Nephron progenitor cell (in vitro differentiated cells): Measurements from ENCODE around the gene EML1.

Source experiments
- DNase-seq: peaks from one replicate; pipeline ENCODE4 v3.0.0; 2021
- H3K27ac Mint-ChIP-seq: 2 replicates; pipeline ENCODE4 v1.8.0; 2021; ENCODE audit warnings: mild to moderate bottlenecking, moderate library complexity, mixed read lengths
- H3K27me3 Mint-ChIP-seq: 2 replicates; pipeline ENCODE4 v1.8.0; 2021; ENCODE audit warnings: mild to moderate bottlenecking, low read depth, mixed read lengths; ENCODE audit not compliant: poor library complexity
- H3K36me3 Mint-ChIP-seq: 2 replicates; pipeline ENCODE4 v1.8.0; 2021; ENCODE audit warnings: low read depth, mixed read lengths
- H3K4me1 Mint-ChIP-seq: 2 replicates; pipeline ENCODE4 v1.8.0; 2021; ENCODE audit warnings: mixed read lengths
- H3K4me3 Mint-ChIP-seq: 2 replicates; pipeline ENCODE4 v1.8.0; 2021; ENCODE audit warnings: mild to moderate bottlenecking, moderate library complexity, mixed read lengths
- H3K9me3 Mint-ChIP-seq: 2 replicates; pipeline ENCODE4 v1.8.0; 2021; ENCODE audit warnings: mild to moderate bottlenecking, moderate library complexity, mixed read lengths
- TF ChIP-seq, protein P1 (sequence below): fragments of 200-600 bp; sonication (generic); IDR thresholded peaks from 2 replicates; pipeline ENCODE4 v1.5.0; 2021; ENCODE audit warnings: antibody characterized with exemption

EML1 gene

DNA sequence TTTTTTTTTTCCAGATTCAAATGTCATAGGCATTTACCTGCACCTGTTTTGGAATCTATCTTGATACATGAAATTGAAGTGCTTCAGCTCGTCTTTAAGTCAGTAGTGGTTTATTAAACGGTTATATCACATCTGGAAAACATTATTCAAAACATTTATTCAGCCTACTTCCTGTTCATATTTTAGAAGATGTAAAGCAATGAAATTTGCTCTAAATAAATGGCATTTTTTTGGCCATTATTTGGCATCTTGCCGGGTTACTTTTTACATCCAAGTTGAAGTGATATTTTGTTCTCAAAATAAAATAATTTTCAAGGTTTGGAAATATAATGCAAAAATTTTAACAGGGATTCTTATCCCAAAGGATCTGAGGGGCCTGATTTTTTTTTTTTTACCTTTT is 103.1 kb downstream of the EML1 start:
- no peak for DNase-seq
- peaks cover 3% of the 10 kb centered on the region for H3K27me3 Mint-ChIP-seq
- peaks cover 18% of the 10 kb centered on the region for H3K36me3 Mint-ChIP-seq
- TF ChIP-seq, protein P1, sequence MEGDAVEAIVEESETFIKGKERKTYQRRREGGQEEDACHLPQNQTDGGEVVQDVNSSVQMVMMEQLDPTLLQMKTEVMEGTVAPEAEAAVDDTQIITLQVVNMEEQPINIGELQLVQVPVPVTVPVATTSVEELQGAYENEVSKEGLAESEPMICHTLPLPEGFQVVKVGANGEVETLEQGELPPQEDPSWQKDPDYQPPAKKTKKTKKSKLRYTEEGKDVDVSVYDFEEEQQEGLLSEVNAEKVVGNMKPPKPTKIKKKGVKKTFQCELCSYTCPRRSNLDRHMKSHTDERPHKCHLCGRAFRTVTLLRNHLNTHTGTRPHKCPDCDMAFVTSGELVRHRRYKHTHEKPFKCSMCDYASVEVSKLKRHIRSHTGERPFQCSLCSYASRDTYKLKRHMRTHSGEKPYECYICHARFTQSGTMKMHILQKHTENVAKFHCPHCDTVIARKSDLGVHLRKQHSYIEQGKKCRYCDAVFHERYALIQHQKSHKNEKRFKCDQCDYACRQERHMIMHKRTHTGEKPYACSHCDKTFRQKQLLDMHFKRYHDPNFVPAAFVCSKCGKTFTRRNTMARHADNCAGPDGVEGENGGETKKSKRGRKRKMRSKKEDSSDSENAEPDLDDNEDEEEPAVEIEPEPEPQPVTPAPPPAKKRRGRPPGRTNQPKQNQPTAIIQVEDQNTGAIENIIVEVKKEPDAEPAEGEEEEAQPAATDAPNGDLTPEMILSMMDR = no peak
- no peak overlapping the region for H3K27ac Mint-ChIP-seq
- no peak overlapping the region for H3K4me3 Mint-ChIP-seq
- H3K4me1 Mint-ChIP-seq = no peaks in the 10 kb centered on the region
- peaks cover 3% of the 10 kb centered on the region for H3K9me3 Mint-ChIP-seq

DNA sequence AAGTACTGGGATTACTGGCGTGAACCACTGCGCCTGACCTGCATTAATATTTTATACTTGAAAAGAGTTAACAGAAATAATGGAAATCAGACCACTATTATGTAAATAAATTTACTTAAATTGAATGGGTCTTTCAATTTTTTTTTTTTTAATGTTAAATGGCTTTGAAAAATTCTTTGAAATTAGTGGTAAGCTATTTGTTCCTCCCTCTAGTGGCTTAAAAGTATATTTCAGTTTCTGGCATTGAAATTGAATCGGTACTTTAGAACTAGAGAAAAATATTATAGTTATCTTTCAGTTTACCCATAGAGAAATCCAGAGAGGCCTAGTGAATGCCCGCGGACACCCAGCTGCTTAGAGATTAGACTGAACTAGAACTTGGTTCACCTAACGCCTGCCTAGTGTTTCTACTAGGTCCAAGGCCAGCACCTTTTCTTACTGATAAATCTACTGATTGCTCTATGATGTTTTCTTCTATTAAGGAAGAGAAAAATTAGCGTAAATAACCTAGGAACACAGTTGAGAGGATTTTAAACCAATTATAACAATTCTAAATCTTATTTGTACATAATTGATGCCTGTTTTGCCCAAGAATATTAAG is 106.5 kb downstream of the EML1 start:
- H3K4me1 Mint-ChIP-seq = no peaks in the 10 kb centered on the region
- no peak overlapping the region for H3K4me3 Mint-ChIP-seq
- H3K36me3 Mint-ChIP-seq = peaks cover 52% of the 10 kb centered on the region
- TF ChIP-seq, protein P1 = peak; percentile 66
- H3K27me3 Mint-ChIP-seq = no peaks in the 10 kb centered on the region
- peaks cover 33% of the 10 kb centered on the region for H3K9me3 Mint-ChIP-seq
- DNase-seq = no peak
- no peak overlapping the region for H3K27ac Mint-ChIP-seq

DNA sequence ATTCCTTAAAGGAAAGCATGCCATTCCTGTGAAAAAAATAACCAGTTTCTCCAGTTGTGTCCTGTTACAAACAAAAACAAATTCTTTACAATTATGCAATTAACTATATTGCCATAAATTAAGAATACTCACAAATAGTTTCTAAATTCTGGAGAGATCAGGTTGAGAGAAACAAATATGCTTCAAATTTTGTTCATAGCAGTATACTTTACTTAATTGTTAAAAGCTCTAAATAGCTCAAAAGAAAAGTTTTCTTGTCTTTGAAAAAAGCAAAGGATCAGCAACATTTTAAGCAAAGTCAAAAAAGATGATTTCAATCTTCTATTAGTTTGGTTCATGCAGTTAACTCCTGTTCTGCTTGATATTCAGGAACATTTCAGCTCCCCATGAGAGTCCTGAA is 109.7 kb downstream of the EML1 start:
- TF ChIP-seq, protein P1 = no peak
- peaks cover 3% of the 10 kb centered on the region for H3K27me3 Mint-ChIP-seq
- H3K4me1 Mint-ChIP-seq = no peaks in the 10 kb centered on the region
- H3K9me3 Mint-ChIP-seq = peaks cover 33% of the 10 kb centered on the region
- no peak overlapping the region for H3K4me3 Mint-ChIP-seq
- H3K27ac Mint-ChIP-seq = no peak overlapping the region
- no peak for DNase-seq
- H3K36me3 Mint-ChIP-seq = peaks cover 73% of the 10 kb centered on the region

DNA sequence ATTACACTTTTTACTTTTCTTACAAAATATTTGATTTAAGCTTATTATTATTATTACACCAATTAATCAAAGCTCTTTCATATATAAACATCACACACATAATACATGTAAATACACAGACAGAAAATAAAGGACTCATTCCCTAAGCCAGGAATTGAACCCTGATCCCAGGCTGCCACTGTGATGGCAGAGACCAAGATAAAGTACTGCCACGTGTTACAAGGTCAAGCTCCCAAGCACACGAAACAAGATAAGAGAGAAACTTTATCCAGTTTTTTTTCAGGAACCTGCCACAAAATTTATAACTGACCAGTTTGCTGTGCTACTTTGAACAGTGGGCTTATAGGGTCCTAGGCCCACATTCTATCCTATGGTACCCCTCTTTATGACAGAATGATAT is 111.3 kb downstream of the EML1 start:
- DNase-seq = no peak

DNA sequence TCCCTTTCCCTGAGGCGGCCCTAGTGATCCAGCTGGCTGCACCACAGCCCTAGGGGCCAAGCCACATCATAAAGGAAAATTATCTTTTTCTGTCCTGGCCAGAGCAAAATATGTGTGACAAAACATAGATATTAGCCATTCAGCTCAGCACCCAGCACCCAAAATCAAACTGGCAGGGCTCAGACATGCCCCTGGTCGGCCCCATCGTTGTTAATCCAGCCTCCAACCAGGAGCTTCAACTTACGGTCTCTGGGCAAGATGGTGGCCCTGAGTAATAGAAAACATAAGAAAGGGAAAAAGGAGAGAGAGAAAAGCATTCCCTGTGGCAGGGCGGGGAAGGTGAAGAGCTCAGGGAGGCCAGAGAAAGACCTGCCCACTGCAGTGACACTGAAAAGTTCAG is 111.9 kb downstream of the EML1 start:
- Mint-ChIP-seq H3K36me3 (peaks cover 79% of the 10 kb centered on the region), H3K4me3 (no peak overlapping the region), H3K27me3 (peaks cover 3% of the 10 kb centered on the region), H3K27ac (no peak overlapping the region), H3K9me3 (peaks cover 33% of the 10 kb centered on the region), H3K4me1 (peaks cover 7% of the 10 kb centered on the region)
- no peak for DNase-seq
- TF ChIP-seq, protein P1 = no peak

More for the DNA sequence above, 111.3 kb downstream of the EML1 start:
- TF ChIP-seq, protein P1 = no peak
- H3K4me3 Mint-ChIP-seq = no peak overlapping the region
- peaks cover 4% of the 10 kb centered on the region for H3K4me1 Mint-ChIP-seq
- no peak overlapping the region for H3K27ac Mint-ChIP-seq
- H3K9me3 Mint-ChIP-seq = peaks cover 33% of the 10 kb centered on the region
- H3K27me3 Mint-ChIP-seq = peaks cover 3% of the 10 kb centered on the region
- H3K36me3 Mint-ChIP-seq = peaks cover 79% of the 10 kb centered on the region
